HS-5 (cell line): ENCODE results near the gene CD9.

Source experiments
- DNase-seq: peaks from one replicate; pipeline ENCODE4 v3.0.0-alpha.2; 2012; ENCODE audit warnings: low read depth

The CD9 gene

DNA sequence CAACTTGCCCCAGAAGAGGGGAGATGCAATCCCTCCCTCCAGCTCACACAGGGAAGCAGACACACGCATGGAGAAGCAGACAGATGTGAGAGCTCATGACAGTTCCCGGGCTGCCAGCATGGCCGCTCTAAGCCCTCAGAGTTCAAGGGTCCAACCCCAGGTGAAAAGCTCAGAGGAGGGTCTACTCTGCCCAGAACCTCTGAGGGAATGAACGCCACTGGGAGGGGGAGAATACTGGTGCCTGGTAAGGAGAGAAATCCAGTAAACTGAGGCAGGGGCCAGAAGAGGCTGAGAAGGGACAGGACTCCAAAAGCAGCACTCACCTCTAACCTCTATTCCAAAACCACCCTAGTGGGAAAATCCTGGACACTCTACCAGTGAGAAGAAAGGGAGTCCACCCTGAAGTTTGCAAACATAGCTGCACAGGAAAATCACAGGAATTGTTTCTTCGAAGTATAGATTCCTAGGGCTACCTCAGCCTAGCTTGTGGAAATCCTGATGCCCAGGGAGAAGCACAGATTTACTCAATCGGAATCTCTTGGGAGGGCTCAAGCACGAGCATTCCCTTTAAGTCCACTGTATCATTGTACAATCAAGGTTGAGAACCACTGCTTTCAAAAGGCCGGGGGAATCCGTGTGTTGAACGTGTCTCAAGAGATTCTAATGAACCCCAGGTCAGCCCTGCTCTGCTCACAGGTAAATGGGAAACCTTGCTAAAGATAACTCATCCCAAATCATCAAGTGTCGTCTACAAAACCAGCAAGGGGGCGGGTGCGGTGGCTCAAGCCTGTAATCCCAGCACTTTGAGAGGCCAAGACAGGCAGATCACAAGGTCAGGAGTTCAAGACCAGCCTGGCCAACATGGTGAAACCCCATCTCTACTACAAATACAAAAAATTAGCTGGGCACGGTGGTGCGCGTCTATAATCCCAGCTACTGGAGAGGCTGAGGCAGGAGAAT is 76.0 kb downstream of the CD9 start:
- DNase-seq, result no peak

DNA sequence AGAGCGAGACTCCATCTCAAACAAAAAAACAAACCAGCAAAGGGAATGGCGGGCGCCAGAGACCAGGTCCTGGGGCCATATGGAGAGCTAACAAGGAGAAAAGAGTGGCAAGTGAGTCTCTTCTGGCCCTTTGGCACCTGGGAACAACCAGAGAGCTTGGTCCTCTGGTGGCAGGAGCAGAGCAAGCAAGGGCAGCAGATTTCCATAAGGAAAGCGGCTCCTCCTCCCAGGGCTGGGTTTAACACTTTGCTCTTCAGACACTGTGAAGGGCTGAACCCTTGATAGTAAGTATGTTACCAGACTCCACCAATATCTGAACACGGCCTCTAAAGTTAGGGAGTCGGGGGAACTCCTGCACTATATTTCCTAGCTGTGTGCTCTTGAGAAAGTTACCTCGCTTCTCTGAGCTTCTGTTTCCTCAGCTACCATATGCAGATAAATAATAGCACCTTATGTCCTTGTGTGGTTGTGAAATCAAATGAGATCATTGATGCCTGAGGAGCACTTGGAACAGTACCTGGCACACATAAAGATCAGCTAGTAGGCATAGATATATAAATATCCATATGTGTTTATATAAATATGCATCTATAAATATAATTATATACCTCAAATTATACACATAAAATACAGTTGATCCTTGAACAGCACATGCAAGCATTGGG is 76.9 kb downstream of the CD9 start:
- no peak for DNase-seq

DNA sequence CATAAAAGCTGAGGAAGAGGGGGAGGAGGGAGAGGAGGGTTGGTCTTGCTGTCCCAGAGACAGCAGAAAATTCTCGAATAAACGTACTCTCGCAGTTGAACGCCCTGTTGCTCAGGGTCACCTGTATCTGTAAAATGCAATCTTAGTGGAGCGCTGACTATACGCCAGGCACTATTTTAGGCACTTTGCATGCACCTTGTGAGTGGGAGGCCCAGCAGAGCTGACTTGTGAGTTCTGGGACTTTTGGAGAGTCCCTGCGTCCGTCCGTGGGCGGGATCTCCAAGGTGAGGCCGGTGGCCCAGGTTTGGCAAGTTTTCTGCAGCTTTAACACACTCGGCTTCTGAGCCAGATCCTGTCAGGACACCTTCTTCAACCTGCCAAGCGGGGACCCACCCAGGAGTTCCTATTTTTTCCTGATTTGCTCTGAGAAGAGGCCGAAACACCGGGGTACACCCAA is 77.8 kb downstream of the CD9 start:
- no peak for DNase-seq

DNA sequence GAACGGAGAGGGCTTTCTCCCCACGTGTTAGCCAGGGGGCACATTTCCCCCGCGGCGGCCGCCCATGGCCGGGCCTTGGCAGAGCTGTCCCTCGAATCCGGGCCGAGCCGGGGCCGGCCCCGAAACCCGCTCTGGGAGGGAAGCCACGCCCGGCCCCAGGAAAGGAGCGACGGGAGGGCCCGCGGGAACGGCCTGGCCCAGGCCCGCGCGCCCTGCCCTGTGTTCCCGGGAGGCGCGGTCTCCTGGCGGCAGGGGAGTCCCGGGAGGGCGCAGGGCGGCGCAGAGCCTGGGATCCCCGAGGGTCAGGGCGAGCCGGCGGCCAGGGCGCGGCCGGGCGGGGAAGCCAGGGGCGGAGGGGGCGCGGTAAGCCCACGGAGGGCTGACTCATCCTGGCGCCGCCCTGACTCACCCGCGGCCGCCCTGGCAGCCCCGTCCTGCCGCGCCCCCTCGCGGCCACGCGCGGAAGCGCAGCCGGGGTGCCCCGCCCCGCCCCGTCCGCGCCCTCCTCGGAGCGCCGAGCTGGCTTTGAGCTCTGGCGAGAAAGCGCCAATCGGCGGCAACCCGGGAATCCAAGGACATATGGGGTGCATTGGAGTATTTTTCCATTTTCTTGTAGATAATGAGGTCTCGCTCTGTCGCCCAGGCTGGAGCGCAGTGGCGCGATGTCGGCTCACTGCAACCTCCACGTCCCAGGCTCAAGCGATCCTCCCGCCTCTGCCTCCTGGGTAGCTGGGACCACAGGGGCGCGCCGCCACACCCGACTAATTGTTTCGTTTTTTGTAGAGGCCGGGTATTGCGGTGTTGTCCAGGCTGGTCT is 78.4 kb downstream of the CD9 start:
- DNase-seq, result no peak

DNA sequence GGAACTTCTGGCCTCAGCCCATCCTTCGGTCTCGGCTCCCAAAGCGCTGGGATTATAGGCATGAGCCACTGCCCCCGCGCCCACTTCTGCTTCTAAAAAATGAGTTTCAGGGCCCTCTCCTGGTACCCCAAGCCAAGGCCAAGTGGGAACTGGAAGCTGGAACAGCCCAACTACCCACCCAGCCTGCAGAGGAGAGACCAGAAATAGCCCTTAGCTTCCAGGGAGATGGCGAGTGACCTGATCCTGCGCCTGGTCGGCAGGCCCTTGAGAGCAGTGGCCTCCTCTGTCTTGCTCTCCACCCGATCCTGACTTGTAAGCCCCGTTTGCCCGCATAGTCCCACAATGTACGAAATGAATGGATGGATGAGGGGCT is 79.0 kb downstream of the CD9 start:
- no peak for DNase-seq

DNA sequence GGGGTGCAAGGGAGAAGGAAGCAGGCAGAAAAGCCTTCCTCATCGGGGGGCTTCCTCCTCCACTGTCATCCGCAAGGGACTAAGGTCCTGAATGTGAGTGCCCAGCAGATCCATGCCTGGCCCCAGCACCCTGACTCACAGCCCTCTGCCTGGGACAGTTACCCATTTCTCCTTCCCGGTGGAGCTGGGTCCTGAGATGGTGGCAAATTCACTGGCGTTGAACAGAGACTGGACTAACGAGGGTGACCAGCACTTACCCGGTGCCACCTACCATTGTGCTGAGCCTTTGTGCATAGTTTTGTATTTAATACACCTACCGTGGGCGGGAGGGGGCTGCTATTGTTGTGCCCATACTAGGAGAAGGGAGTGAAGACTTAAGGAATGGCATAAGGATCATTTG is 79.4 kb downstream of the CD9 start:
- DNase-seq, result no peak

DNA sequence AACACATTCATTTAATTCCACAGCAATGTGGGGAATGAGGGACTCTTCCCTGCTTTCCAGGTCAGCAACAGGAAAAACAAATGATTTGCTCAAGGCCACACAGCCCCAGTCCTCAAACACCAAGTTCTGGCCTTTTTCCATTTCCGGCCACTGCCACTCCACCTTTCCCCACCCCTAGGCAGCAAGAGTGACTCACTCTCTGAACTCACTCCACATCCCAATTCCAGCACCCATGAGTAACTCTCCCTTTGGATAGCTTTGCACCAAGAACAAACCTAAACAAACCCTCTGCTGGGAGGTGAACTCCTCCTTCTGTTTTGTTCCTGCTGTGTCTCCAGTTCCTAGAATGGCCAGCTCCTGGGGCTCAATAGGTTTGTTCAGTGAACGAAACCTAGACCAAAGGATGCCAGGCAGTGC is 79.9 kb downstream of the CD9 start:
- DNase-seq, result peak; percentile 94

DNA sequence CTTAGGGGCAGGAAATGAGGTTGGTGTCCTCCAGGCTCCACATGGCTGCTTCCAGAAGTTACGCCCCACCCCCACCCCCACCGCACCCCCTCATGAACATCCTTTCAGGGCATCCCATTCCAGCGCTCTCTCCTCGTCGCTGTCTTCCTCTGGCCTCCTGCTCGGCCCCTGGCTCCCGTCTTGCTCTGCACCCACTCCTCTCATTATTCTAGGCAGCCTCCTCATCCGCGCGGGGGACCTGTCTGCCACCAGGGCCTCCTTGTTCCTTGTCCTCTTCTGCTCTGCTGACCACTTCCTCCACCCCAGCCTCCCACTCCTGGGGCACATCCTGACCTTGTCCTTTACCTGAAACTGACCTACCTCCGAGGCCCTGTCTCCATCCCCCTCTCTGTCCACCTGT is 80.5 kb downstream of the CD9 start:
- DNase-seq, result no peak

DNA sequence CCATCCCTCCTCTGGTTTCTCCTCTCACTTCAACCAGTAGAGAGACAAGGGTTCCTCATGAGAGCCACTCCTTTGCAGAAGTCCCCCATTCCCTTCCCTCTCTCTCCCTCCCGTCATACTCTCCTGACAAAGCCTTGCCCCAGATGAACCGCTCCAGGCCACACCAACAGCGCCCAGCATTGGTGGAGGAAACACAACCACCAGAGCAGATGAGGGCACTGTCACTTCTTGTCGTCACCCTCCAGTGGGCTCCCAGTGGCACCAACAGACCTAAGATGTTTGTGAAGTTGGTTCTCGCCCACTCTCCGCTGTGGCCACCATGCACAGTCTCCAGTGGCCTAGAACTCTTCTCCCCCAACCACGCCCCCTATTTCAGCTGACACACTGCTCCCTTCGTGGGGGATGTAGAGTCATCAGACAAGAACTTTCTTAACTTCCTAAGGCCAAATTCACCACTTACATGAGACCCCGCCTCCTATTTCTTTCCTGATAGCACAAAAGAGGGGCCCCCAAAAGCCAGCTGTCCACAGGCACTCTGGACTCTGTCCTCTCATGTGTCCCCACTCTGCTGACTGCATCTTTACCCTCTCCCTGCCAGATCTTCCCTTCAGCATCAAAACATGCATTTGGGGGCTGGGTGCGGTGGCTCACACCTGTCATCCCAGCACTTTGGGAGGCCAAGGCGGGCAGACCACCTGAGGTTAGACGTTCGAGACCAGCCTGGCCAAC is 81.0 kb downstream of the CD9 start:
- no peak for DNase-seq

DNA sequence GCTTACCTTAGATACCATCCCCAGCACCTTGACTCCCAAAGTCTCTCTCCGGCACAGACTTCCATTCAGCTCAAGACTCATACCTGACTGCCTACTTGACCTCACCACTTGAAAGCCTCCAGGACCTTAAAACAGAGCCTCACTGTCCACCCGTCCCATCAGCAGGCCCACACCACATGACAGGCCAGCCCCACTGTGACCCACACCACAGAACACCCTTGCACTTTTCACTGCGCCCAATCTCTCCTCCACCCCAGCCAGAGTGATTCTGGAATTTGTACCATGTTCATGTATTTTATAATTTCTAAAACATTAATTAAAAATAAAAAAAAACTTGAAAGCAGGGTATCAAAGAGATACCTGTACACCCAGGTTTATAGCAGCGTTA is 82.2 kb downstream of the CD9 start:
- DNase-seq, result no peak

DNA sequence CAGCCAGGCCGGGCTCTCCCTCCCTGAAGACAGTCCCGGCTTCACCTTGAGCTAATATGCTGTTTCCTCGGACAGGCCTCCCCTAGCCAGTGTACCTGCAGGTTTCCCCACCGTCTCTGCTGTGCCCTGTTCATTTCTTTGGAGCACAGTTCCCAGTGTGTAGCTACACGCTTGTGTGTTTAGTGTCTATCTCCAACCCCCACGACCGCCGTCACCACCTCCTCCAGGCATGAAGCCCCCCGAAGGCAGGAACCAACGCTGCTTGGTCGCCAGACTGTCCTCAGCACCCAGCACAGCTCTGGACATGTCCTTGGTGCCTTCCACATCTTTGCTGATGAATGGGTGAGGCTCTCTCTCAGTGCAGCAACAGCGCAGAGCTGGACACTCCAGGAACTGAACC is 84.1 kb downstream of the CD9 start:
- DNase-seq, result no peak

DNA sequence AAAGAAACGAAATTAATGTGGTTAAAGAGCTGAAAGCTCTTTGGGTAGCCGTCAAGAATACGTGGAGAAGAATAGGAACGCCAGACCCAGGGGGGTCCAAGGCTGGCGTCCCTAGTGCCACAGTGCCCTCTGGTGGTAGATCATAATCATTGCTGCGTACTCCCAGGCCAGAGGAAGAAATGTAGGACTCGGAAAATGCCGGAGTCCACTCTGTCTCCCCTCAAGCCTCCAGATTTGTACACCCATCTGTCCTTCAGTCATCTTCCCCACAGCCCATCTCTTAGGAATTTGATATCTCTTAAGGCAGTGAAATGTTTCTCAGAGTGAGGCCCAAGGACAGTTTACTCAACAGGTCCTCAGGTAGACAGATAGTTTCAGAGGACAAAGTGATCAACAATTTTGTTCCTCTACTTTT is 84.9 kb downstream of the CD9 start:
- no peak for DNase-seq

DNA sequence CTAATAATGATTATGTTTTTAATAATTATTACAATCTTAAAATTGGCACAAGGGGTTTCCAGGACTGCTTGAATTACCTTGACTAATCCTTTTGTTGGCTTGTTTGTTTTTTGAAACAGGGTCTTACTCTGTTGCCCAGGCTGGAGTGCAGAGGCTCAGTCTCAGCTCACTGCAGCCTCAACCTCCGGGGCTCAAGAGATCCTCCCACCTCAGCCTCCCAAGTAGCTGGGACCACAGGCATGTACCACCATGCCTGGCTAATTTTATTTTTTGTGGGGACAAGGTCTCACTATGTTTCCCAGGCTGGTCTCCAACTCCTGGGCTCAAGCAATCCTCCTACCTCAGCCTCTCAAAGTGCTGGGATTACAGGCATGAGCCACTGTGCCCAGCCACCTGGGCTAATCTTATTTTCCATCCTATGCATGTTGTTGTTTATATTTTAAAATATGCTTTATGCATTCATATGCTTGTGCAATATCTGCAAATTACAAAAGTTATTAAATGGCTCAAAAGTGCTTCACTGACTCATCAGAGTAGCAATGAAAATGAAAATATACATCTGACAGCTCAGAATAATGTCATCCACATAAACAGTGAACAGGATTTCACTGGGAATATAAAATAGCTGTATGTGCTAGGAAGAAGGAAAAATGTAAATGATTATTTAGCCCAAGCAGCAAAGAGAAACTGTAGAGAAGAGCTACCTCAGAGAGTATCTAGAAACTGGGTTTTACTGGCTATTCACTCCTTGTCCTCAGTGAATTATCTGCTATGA is 85.5 kb downstream of the CD9 start:
- DNase-seq, result peak; percentile 64
